Brain microvascular endothelial cell (primary cell): ENCODE data around the gene RANBP3.

Source experiments
- DNase-seq: peaks from one replicate; pipeline ENCODE4 v3.0.0-alpha.2; 2020
- H3K27ac ChIP-seq: fragments of 250-450 bp; sonication (Bioruptor Pico); 2 replicates; pipeline ENCODE4 v1.5.1; 2020; ENCODE audit warnings: mild to moderate bottlenecking, moderate library complexity
- H3K27me3 ChIP-seq: fragments of 250-450 bp; sonication (Bioruptor Pico); replicated peaks from 2 replicates; pipeline ENCODE4 v1.5.1; 2020; ENCODE audit warnings: mild to moderate bottlenecking
- H3K36me3 ChIP-seq: fragments of 250-450 bp; sonication (Bioruptor Pico); replicated peaks from 2 replicates; pipeline ENCODE4 v1.5.1; 2020; ENCODE audit warnings: mild to moderate bottlenecking
- H3K4me3 ChIP-seq: 2 replicates; pipeline ENCODE4 v1.5.1; 2011; ENCODE audit warnings: low read depth, mild to moderate bottlenecking, control low read depth, low read length, moderate library complexity
- in situ Hi-C: cut with HindIII; loops from 2 replicates; pipeline ENCODE4 v1.10.0; 2017; ENCODE audit warnings: low sequenced_read_pairs, low pct_ligation_motif_present
- TF ChIP-seq, protein P1 (sequence below): IDR thresholded peaks from 2 replicates; pipeline ENCODE4 v1.5.1; 2011; ENCODE audit warnings: low read depth, mild to moderate bottlenecking, moderate library complexity, low read length, control low read depth, inconsistent platforms; ENCODE audit errors: missing control alignments

Gene RANBP3

DNA sequence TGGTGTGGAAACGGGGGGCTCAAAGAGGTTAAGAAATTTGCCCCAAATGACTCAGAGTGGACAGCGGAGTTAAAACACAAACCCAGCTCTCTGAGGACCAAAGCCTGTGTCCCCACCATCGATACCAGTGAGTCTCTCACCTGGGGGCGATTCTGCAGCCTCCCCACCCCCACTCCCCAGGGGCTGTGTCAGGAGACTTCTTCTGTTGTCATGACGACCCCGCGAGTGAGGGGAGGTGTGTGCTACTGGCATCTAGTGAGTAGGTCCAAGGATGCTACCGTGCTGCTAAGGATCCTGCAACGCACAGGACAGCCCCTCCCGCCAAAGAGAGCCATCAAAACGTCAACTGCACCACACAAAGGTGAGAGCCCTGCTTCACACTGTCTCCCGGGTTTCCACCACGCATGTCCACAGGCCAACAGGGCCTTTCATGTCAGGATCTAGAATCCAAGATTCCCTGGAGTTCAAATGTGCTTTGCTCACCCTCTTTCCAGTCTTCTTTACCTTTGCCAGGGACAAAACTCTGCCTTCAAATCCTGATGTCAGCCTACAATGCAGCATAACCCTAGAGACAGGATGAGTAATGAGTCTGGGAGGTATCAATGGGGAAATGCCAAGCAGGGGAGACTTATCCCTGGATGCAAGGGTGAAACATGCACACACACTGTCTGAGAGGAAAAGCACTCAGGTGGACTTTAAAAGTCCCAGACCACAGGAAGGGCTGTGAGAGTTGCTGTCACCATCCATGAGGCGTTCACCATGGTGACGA, 3.9 kb downstream of the RANBP3 start:
- no peaks in the 10 kb centered on the region for H3K27me3 ChIP-seq
- H3K27ac ChIP-seq, result no peak overlapping the region
- TF ChIP-seq, protein P1, sequence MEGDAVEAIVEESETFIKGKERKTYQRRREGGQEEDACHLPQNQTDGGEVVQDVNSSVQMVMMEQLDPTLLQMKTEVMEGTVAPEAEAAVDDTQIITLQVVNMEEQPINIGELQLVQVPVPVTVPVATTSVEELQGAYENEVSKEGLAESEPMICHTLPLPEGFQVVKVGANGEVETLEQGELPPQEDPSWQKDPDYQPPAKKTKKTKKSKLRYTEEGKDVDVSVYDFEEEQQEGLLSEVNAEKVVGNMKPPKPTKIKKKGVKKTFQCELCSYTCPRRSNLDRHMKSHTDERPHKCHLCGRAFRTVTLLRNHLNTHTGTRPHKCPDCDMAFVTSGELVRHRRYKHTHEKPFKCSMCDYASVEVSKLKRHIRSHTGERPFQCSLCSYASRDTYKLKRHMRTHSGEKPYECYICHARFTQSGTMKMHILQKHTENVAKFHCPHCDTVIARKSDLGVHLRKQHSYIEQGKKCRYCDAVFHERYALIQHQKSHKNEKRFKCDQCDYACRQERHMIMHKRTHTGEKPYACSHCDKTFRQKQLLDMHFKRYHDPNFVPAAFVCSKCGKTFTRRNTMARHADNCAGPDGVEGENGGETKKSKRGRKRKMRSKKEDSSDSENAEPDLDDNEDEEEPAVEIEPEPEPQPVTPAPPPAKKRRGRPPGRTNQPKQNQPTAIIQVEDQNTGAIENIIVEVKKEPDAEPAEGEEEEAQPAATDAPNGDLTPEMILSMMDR, result no peak
- H3K4me3 ChIP-seq, result no peak overlapping the region
- DNase-seq, result no peak
- peaks cover 14% of the 10 kb centered on the region for H3K36me3 ChIP-seq
- in situ Hi-C loops, result no loop called here

DNA sequence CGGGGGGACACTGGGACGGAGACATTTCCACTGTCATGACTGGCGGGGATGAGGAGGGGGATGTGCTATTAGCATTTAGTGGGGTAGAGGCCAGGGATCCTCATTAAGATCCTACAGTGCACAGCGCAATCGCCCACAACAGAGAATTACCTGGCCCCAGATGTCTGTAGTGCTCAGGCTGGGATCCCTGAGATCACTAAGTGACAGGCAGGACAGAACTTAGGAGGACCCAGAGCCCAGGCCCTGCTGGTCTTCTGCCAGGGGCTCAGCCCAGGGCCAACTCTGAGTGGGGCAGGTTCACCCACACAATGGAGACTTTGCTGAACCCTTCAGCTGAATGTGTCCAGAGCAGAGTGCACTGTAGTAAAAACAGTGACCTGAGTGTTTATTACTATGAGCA, 4.6 kb downstream of the RANBP3 start:
- TF ChIP-seq, protein P1, result no peak
- no peak overlapping the region for H3K4me3 ChIP-seq
- no peaks in the 10 kb centered on the region for H3K27me3 ChIP-seq
- no peak overlapping the region for H3K27ac ChIP-seq
- peaks cover 14% of the 10 kb centered on the region for H3K36me3 ChIP-seq
- no peak for DNase-seq
- in situ Hi-C loops, result no loop called here

DNA sequence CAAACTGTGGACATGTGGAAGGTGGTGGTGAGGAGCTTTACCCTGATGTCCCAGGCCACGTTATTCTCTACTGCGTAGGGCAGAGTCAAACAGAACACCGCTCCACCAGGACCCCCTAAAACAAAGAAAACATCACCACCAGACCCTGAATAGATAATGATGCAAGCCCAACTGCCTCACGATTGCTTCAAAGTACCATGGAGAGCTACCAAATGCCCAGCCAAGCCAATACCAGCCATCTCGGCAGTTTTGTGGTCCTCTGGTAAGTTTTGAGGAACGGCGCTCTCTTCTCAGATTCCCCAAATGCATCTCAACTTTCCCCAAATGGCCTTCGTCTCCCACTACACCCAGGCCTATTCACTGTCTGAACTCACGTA, 5.6 kb downstream of the RANBP3 start:
- Histone ChIP-seq H3K4me3 (no peak overlapping the region), H3K27ac (no peak overlapping the region), H3K36me3 (peaks cover 14% of the 10 kb centered on the region), H3K27me3 (no peaks in the 10 kb centered on the region)
- TF ChIP-seq, protein P1, result no peak
- DNase-seq, result no peak
- in situ Hi-C loops, result no loop called here

DNA sequence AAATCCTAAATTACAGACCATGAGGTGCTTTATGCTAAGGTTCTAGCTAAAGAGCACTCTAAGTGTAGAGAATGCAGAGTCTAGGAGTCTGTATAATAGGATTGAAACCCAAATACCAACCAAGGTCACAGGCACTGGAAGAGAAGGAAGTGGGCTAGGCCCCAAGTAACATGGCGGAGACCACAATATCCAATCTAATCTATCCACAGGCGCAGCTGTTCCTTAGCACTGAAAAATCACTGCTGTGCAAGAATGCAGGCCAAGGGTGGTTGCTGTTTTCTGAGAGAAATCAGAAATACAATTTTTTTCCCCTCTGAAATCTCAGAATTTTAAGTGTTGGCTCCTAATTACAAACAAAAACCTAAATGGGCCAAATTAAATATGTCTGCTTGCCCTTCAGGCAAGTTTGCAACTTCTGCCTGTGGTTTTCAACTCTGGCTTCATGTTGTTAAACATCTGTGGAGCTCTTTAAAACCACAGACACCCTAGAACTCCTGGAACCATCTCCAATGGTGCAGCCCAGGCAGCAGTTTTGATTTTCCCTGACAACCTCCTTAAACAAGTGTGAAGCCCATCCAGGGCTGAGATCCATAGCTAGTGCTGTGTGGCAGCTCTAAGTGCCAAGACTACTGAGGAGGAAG, 6.1 kb downstream of the RANBP3 start:
- TF ChIP-seq, protein P1, result no peak
- peaks cover 14% of the 10 kb centered on the region for H3K36me3 ChIP-seq

DNA sequence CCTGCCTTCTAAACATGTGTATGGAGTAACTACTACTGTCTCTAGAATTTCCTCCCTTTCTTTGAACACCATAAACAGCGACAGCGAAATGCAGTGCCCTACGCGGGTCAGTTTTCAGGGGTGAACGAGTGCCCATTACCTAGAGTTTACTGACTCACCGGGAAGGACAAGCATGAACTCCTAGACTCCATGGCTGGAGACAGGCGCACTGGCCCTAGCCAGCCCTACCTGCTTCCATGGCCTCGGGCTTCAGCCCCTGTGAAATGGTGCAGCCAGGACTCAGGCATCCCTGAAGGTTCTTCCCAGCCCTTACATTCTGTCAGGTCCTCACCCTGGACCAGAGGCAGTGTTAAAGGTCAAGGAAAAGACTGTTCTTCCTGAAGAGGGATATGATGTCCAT, 8.5 kb downstream of the RANBP3 start:
- Histone ChIP-seq H3K27me3 (no peaks in the 10 kb centered on the region), H3K36me3 (peaks cover 14% of the 10 kb centered on the region), H3K4me3 (no peak overlapping the region), H3K27ac (no peak overlapping the region)
- in situ Hi-C loops, result no loop called here
- no peak for DNase-seq
- TF ChIP-seq, protein P1, result no peak

More for the DNA sequence above, 6.1 kb downstream of the RANBP3 start:
- DNase-seq, result no peak
- in situ Hi-C loops, result no loop called here
- Histone ChIP-seq H3K27ac (no peak overlapping the region), H3K4me3 (no peak overlapping the region), H3K27me3 (no peaks in the 10 kb centered on the region)
